Activated naive CD4-positive, alpha-beta T cell treated with anti-CD3 and anti-CD28 coated beads for 36 hours (primary cell): ENCODE measurements around the gene PHACTR3. TPM values are rescaled to one million over a fixed set of nuclear protein-coding genes. Genes with fewer than 3 reads are reported as not detected.

ENCODE experiments used
- CTCF ChIA-PET: fragments of 350-600 bp; sonication (Branson Sonifier 250); formaldehyde crosslinking; loops from one replicate; lab custom pipeline; 2021; ENCODE audit warnings: antibody characterized with exemption; lab: Charles Lee
- DNase-seq: peaks from one replicate; pipeline ENCODE4 v3.0.0-alpha.2; 2020
- H3K27ac Mint-ChIP-seq: one replicate; pipeline ENCODE4 v1.8.0; 2021; ENCODE audit warnings: mild to moderate bottlenecking, mixed read lengths
- H3K27me3 Mint-ChIP-seq: one replicate; pipeline ENCODE4 v1.8.0; 2021; ENCODE audit warnings: low read depth, mixed read lengths
- H3K36me3 Mint-ChIP-seq: one replicate; pipeline ENCODE4 v1.8.0; 2021; ENCODE audit warnings: low read depth, mixed read lengths
- H3K4me1 Mint-ChIP-seq: one replicate; pipeline ENCODE4 v1.8.0; 2021; ENCODE audit warnings: low read depth, mixed read lengths
- H3K4me3 Mint-ChIP-seq: one replicate; pipeline ENCODE4 v1.8.0; 2021; ENCODE audit warnings: mild to moderate bottlenecking, moderate library complexity, mixed read lengths
- H3K9me3 Mint-ChIP-seq: one replicate; pipeline ENCODE4 v1.8.0; 2021; ENCODE audit warnings: mixed read lengths
- intact Hi-C: fragments of 100-400 bp; cut with micrococcal nuclease; formaldehyde crosslinking; loops from one replicate; pipeline ENCODE4 v1.15.1; 2023
- total RNA-seq, 2 experiments: library from RNA; stranded (reverse); gene quantifications; one replicate each; pipeline ENCODE4 v1.2.3, GENCODE V29; 2021

PHACTR3 gene
- total RNA-seq, 2 experiments from 2014 or later: not detected

- Mint-ChIP-seq H3K27me3 (peaks cover 8% of the 10 kb centered on the region), H3K4me3 (no peak overlapping the region), H3K36me3 (no peaks in the 10 kb centered on the region), H3K27ac (no peak overlapping the region), H3K9me3 (no peaks in the 10 kb centered on the region), H3K4me1 (peaks cover 8% of the 10 kb centered on the region)
- CTCF ChIA-PET: no interaction called here
- no peak for DNase-seq
- intact Hi-C loops: no loop called here
Measured at GRCh38 chr20:59584278-59584925, 19.9 kb upstream of the PHACTR3 start.

- no peak overlapping the region for H3K27ac Mint-ChIP-seq
- H3K4me1 Mint-ChIP-seq: peaks cover 8% of the 10 kb centered on the region
- no peaks in the 10 kb centered on the region for H3K36me3 Mint-ChIP-seq
- H3K27me3 Mint-ChIP-seq: peaks cover 2% of the 10 kb centered on the region
- no peak overlapping the region for H3K4me3 Mint-ChIP-seq
- no peaks in the 10 kb centered on the region for H3K9me3 Mint-ChIP-seq
- intact Hi-C loops: no loop called here
- CTCF ChIA-PET: interaction anchor here (1.9 kb wide), 1 partner anchor 15 kb away, joined by 9 read pairs; no protein-coding TSS in a partner anchor
- no peak for DNase-seq
Measured at GRCh38 chr20:59585714-59586409, 18.5 kb upstream of the PHACTR3 start.

- Mint-ChIP-seq H3K4me1 (peaks cover 8% of the 10 kb centered on the region), H3K27ac (no peak overlapping the region), H3K9me3 (no peaks in the 10 kb centered on the region), H3K36me3 (no peaks in the 10 kb centered on the region), H3K27me3 (peaks cover 2% of the 10 kb centered on the region), H3K4me3 (no peak overlapping the region)
- no peak for DNase-seq
- intact Hi-C loops: no loop called here
- CTCF ChIA-PET: interaction anchor here (1.9 kb wide), 1 partner anchor 15 kb away, joined by 9 read pairs; no protein-coding TSS in a partner anchor
Measured at GRCh38 chr20:59586613-59587012, 17.7 kb upstream of the PHACTR3 start.

- H3K27me3 Mint-ChIP-seq: peaks cover 2% of the 10 kb centered on the region
- H3K36me3 Mint-ChIP-seq: no peaks in the 10 kb centered on the region
- CTCF ChIA-PET: no interaction called here
- no peak overlapping the region for H3K4me3 Mint-ChIP-seq
- no peak for DNase-seq
- H3K27ac Mint-ChIP-seq: no peak overlapping the region
- peaks cover 8% of the 10 kb centered on the region for H3K4me1 Mint-ChIP-seq
- intact Hi-C loops: no loop called here
- H3K9me3 Mint-ChIP-seq: no peaks in the 10 kb centered on the region
Measured at GRCh38 chr20:59587570-59587969, 16.8 kb upstream of the PHACTR3 start.

- H3K9me3 Mint-ChIP-seq: no peaks in the 10 kb centered on the region
- peaks cover 2% of the 10 kb centered on the region for H3K27me3 Mint-ChIP-seq
- CTCF ChIA-PET: no interaction called here
- DNase-seq: no peak
- H3K27ac Mint-ChIP-seq: no peak overlapping the region
- H3K4me1 Mint-ChIP-seq: peaks cover 8% of the 10 kb centered on the region
- no peak overlapping the region for H3K4me3 Mint-ChIP-seq
- no peaks in the 10 kb centered on the region for H3K36me3 Mint-ChIP-seq
- intact Hi-C loops: no loop called here
Measured at GRCh38 chr20:59588236-59588855, 16.0 kb upstream of the PHACTR3 start.

GRCh38 chr20:59589086-59589684 lies 15.2 kb upstream of the PHACTR3 start:
- Mint-ChIP-seq H3K9me3 (no peaks in the 10 kb centered on the region), H3K27me3 (peaks cover 2% of the 10 kb centered on the region), H3K27ac (no peak overlapping the region), H3K36me3 (no peaks in the 10 kb centered on the region), H3K4me3 (no peak overlapping the region), H3K4me1 (peaks cover 8% of the 10 kb centered on the region)
- CTCF ChIA-PET: interaction anchor here (0.7 to 1.0 kb wide), 2 partner anchors 9 to 18 kb away, joined by 3 to 4 read pairs; no protein-coding TSS in a partner anchor
- intact Hi-C loops: no loop called here
- DNase-seq: no peak

GRCh38 chr20:59591061-59591460 lies 13.3 kb upstream of the PHACTR3 start:
- CTCF ChIA-PET: no interaction called here
- DNase-seq: no peak

GRCh38 chr20:59596690-59597089 lies 7.7 kb upstream of the PHACTR3 start:
- H3K4me1 Mint-ChIP-seq: no peaks in the 10 kb centered on the region
- CTCF ChIA-PET: interaction anchor here (3.4 kb wide), 1 partner anchor 25 kb away, joined by 15 read pairs; no protein-coding TSS in a partner anchor
- no peak for DNase-seq
- H3K36me3 Mint-ChIP-seq: no peaks in the 10 kb centered on the region
- peaks cover 23% of the 10 kb centered on the region for H3K27me3 Mint-ChIP-seq
- intact Hi-C loops: no loop called here
- H3K4me3 Mint-ChIP-seq: no peak overlapping the region
- no peak overlapping the region for H3K27ac Mint-ChIP-seq
- H3K9me3 Mint-ChIP-seq: no peaks in the 10 kb centered on the region

More at GRCh38 chr20:59591061-59591460, 13.3 kb upstream of the PHACTR3 start:
- Mint-ChIP-seq H3K4me1 (peaks cover 3% of the 10 kb centered on the region), H3K4me3 (no peak overlapping the region), H3K9me3 (no peaks in the 10 kb centered on the region), H3K36me3 (no peaks in the 10 kb centered on the region), H3K27ac (no peak overlapping the region), H3K27me3 (peaks cover 8% of the 10 kb centered on the region)
- intact Hi-C loops: no loop called here

- Mint-ChIP-seq H3K27ac (no peak overlapping the region), H3K36me3 (no peaks in the 10 kb centered on the region), H3K9me3 (no peaks in the 10 kb centered on the region), H3K4me3 (no peak overlapping the region), H3K27me3 (peaks cover 26% of the 10 kb centered on the region), H3K4me1 (no peaks in the 10 kb centered on the region)
- no peak for DNase-seq
- intact Hi-C loops: no loop called here
- CTCF ChIA-PET: interaction anchor here (0.6 to 3.4 kb wide), 3 partner anchors 8 to 101 kb away, joined by 3 to 15 read pairs (median 4); no protein-coding TSS in a partner anchor
Measured at GRCh38 chr20:59597240-59597639, 7.1 kb upstream of the PHACTR3 start.

- no peak overlapping the region for H3K27ac Mint-ChIP-seq
- DNase-seq: peak; percentile 55
- intact Hi-C loops: loop anchor here (1.0 kb wide), 2 partner anchors 153 to 252 kb away; no protein-coding TSS in a partner anchor
- no peaks in the 10 kb centered on the region for H3K4me1 Mint-ChIP-seq
- no peaks in the 10 kb centered on the region for H3K36me3 Mint-ChIP-seq
- CTCF ChIA-PET: interaction anchor here (0.8 to 3.4 kb wide), 9 partner anchors 9 to 253 kb away, joined by 3 to 15 read pairs (median 4); no protein-coding TSS in a partner anchor
- H3K4me3 Mint-ChIP-seq: no peak overlapping the region
- H3K9me3 Mint-ChIP-seq: no peaks in the 10 kb centered on the region
- H3K27me3 Mint-ChIP-seq: peaks cover 39% of the 10 kb centered on the region
Measured at GRCh38 chr20:59598625-59599310, 5.6 kb upstream of the PHACTR3 start.

GRCh38 chr20:59599941-59600340 lies 4.4 kb upstream of the PHACTR3 start:
- Mint-ChIP-seq H3K36me3 (no peaks in the 10 kb centered on the region), H3K27ac (no peak overlapping the region), H3K27me3 (peaks cover 40% of the 10 kb centered on the region), H3K4me3 (no peak overlapping the region), H3K4me1 (no peaks in the 10 kb centered on the region), H3K9me3 (no peaks in the 10 kb centered on the region)
- no peak for DNase-seq
- CTCF ChIA-PET: interaction anchor here (1.0 kb wide), 1 partner anchor 252 kb away, joined by 3 read pairs; no protein-coding TSS in a partner anchor
- intact Hi-C loops: no loop called here
